Measurements from ENCODE around the gene SPEF2.
"Not testable (repeated sequence)": the region's sequence is repeated elsewhere in the genome, so short reads cannot be mapped to it uniquely, and the experiment has no call there.

The SPEF2 gene

GRCh38 chr5:35838370-35839042 is 220.8 kb downstream of the SPEF2 start:
- no peak for DNase-seq (ENCODE audit: low spot score)
- no peak for TF ChIP-seq CTCF (IDR thresholded peaks at IDR 0.05; ENCODE audit: extremely low read depth, missing control alignments)

GRCh38 chr5:35842856-35843255 is 225.2 kb downstream of the SPEF2 start:
- no peak for TF ChIP-seq CTCF (IDR thresholded peaks at IDR 0.05; ENCODE audit: extremely low read depth, missing control alignments)
- DNase-seq (ENCODE audit: low spot score) = no peak

GRCh38 chr5:35845508-35845907 is 227.8 kb downstream of the SPEF2 start:
- DNase-seq (ENCODE audit: low spot score) = not testable (repeated sequence)

GRCh38 chr5:35847491-35847890 is 229.8 kb downstream of the SPEF2 start:
- no peak for TF ChIP-seq CTCF (IDR thresholded peaks at IDR 0.05; ENCODE audit: extremely low read depth, missing control alignments)
- no peak for DNase-seq (ENCODE audit: low spot score)

DNA sequence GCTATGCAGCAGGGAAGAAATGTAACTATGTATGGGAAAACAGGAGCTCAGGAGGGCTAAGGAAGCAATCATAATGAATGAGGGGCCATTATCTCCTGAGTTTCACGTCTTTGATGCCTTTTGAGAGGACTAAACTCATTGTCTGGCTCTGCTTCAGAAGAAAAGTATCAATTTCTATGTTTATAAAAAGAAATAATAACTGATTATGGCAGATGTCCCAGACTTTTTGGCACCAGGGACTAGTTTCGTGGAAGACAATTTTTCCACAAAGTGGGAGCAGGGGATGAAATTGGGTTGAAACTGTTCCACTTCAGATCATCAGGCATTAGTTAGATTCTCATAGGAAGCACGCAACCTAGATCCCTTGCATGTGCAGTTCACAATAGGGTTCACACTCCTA is 230.3 kb downstream of the SPEF2 start:
- TF ChIP-seq CTCF (IDR thresholded peaks at IDR 0.05; ENCODE audit: extremely low read depth, missing control alignments) = no peak
- DNase-seq (ENCODE audit: low spot score) = no peak

DNA sequence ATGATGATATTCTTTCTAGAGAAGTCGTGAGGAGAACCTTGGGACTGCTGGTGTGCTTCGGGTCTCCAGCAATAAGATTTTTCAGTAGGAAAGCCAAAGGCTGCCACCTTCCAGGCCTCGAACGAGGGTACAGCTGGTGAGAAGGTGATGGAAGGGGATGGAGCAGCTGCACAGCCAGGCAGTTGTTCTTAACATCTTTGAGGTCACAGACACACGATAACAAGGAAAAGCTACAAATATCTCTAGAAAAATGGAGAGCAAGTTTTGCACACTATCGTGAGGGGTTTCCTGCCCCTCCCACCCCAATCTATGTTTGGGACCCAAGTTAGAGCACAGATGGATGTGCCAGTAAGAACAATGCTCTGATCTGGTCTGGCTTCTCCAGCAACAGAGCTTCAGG is 232.2 kb downstream of the SPEF2 start:
- no peak for TF ChIP-seq CTCF (IDR thresholded peaks at IDR 0.05; ENCODE audit: extremely low read depth, missing control alignments)
- DNase-seq (ENCODE audit: low spot score) = no peak

GRCh38 chr5:35850967-35851680 is 233.5 kb downstream of the SPEF2 start:
- DNase-seq (ENCODE audit: low spot score) = no peak
- no peak for TF ChIP-seq CTCF (IDR thresholded peaks at IDR 0.05; ENCODE audit: extremely low read depth, missing control alignments)

Data from GM20000 (cell line).